Neural crest cell (in vitro differentiated cells): Measurements from ENCODE around the gene ASB18. TPM values are rescaled to one million over a fixed set of nuclear protein-coding genes. Genes with fewer than 3 reads are reported as not detected.

Experiments
- DNase-seq: peaks from one replicate; pipeline ENCODE4 v3.0.0; 2021; ENCODE audit warnings: low read depth, mixed read lengths, low spot score
- H3K27ac Mint-ChIP-seq: one replicate; pipeline ENCODE4 v1.8.0; 2021; ENCODE audit warnings: mild to moderate bottlenecking, mixed read lengths; ENCODE audit not compliant: unreplicated experiment
- H3K27me3 Mint-ChIP-seq: 2 replicates; pipeline ENCODE4 v1.8.0; 2021; ENCODE audit warnings: low read depth, mild to moderate bottlenecking, mixed read lengths
- H3K36me3 Mint-ChIP-seq: 2 replicates; pipeline ENCODE4 v1.8.0; 2021; ENCODE audit warnings: low read depth, mild to moderate bottlenecking, mixed read lengths
- H3K4me1 Mint-ChIP-seq: 2 replicates; pipeline ENCODE4 v1.8.0; 2021; ENCODE audit warnings: mixed read lengths
- H3K4me3 Mint-ChIP-seq: one replicate; pipeline ENCODE4 v1.8.0; 2021; ENCODE audit warnings: mild to moderate bottlenecking, mixed read lengths
- H3K9me3 Mint-ChIP-seq: 2 replicates; pipeline ENCODE4 v1.8.0; 2021; ENCODE audit warnings: mixed read lengths
- total RNA-seq: library from RNA; stranded (reverse); gene quantifications from 2 replicates; pipeline ENCODE4 v1.2.1, GENCODE V29; 2021
- TF ChIP-seq, protein P1 (sequence below): fragments of 200-600 bp; sonication (generic); conservative IDR thresholded peaks from 2 replicates; pipeline ENCODE4 v1.5.0; 2021; ENCODE audit warnings: antibody characterized with exemption, mild to moderate bottlenecking

ASB18 gene
- total RNA-seq, 1 donor from 2014 or later, result not detected

DNA sequence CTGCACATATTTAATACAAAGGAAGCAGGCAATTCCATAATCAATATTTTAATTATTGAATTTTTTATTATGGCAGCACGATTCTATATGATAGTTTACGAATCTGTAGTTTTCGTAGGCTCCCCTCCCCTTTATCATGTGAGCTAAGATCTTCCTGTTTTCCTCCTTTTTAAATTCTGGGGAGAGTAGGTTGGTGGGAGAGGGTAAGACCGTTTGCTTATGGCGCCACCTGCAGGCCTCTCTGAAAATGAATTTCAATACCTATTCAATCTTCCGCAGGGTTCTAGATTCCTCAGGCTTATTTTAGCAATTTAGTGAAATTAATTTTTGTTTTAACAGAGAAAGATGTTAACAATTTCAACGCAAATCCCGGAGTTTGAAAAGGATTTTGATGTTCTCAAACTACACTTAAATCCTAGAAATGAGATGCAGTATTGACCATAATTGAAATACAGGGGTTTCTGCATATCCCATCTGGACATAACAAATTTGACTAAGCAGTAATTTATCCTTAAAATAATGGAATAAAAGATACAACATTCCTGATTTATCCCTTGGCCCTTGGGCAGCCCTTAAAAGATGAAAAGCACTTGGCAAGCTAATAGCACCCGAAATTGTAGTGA lies 83.3 kb downstream of the ASB18 start:
- peak overlapping the region; percentile 36 for H3K4me3 Mint-ChIP-seq
- peaks cover 42% of the 10 kb centered on the region for H3K27me3 Mint-ChIP-seq
- H3K27ac Mint-ChIP-seq, result no peak overlapping the region
- peaks cover 2% of the 10 kb centered on the region for H3K9me3 Mint-ChIP-seq
- peaks cover 30% of the 10 kb centered on the region for H3K4me1 Mint-ChIP-seq
- peak; percentile 80 for DNase-seq
- TF ChIP-seq, protein P1, sequence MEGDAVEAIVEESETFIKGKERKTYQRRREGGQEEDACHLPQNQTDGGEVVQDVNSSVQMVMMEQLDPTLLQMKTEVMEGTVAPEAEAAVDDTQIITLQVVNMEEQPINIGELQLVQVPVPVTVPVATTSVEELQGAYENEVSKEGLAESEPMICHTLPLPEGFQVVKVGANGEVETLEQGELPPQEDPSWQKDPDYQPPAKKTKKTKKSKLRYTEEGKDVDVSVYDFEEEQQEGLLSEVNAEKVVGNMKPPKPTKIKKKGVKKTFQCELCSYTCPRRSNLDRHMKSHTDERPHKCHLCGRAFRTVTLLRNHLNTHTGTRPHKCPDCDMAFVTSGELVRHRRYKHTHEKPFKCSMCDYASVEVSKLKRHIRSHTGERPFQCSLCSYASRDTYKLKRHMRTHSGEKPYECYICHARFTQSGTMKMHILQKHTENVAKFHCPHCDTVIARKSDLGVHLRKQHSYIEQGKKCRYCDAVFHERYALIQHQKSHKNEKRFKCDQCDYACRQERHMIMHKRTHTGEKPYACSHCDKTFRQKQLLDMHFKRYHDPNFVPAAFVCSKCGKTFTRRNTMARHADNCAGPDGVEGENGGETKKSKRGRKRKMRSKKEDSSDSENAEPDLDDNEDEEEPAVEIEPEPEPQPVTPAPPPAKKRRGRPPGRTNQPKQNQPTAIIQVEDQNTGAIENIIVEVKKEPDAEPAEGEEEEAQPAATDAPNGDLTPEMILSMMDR, result peak; percentile 96
- no peaks in the 10 kb centered on the region for H3K36me3 Mint-ChIP-seq

DNA sequence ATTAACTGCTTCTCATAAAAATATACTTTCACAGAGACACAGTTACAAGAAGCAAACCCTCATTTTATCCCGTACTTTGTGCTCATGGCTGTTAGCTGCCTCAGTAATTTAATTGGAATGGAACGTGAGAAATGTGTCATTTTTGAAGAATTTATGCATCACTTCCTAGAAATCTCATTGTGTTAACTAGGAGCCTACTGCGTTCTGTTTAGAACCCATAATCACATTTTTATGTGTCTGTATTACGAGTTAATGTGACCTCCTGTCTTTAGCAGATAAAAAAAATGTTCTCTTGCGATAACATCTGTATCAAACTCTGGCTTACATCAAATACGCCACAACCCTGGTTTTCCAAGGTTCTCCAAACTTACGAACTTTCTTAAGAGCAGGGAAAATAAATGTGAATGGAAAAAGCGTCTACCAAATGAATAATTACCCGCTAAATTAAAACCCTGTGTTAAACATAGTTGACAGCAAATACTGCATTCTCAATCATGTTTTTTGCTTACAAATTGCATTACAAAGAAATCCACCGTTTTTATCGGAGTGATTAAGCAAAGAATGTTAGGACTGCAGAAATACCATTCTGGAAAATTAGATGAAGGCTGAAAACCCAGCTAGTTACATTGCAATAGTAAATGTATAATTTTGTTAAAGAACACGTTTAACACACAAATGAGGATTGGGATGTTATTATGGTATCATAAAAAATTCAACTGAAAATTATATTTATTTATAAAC lies 84.0 kb downstream of the ASB18 start:
- no peaks in the 10 kb centered on the region for H3K36me3 Mint-ChIP-seq
- peaks cover 35% of the 10 kb centered on the region for H3K4me1 Mint-ChIP-seq
- DNase-seq, result no peak
- TF ChIP-seq, protein P1, result no peak
- H3K9me3 Mint-ChIP-seq, result peaks cover 2% of the 10 kb centered on the region
- H3K4me3 Mint-ChIP-seq, result peak overlapping the region; percentile 82
- peaks cover 49% of the 10 kb centered on the region for H3K27me3 Mint-ChIP-seq
- no peak overlapping the region for H3K27ac Mint-ChIP-seq

DNA sequence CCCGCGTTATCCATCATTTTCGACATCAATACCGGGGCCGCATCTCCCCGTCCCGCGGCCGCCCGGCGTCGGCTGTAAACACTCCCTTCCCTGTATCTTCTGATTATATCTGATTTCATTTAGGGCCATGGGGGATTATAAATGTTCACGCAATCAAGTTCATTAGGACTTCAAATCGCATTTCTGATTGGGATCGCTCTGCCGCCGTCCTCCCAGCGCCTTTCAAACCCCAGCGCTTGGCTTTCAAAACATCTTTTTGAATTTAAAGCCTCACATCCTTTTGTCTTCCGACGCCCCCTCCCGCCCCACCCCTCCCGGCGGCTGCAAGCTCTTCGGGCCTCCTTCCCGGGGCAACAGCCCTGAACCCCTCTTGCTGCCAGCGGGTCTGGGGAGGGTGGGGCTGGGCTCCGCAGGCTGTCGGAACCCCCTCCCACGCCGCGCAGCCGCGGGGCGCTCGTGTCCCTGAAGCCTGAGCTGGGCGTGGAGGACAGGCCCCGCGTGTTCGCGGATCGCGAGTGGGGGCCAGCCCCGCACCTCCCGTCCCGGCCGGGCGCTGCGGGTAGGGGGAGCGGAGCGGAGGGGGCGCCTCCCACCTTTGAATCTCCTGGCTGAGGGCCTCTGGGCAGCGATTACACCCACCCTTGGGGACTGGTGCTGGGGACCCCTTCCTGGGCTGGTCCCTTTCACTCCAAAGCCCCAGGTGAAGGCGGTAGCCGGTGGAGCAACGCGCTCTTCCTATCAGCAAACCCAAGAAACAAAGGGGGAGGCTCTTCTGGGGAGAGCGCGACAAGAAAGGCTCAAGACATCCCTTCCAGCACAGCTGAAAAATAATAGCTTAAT lies 84.8 kb downstream of the ASB18 start:
- DNase-seq, result no peak
- Mint-ChIP-seq H3K4me1 (peaks cover 43% of the 10 kb centered on the region), H3K27me3 (peaks cover 57% of the 10 kb centered on the region), H3K36me3 (no peaks in the 10 kb centered on the region), H3K9me3 (no peaks in the 10 kb centered on the region), H3K4me3 (peak overlapping the region; percentile 84), H3K27ac (peak overlapping the region; percentile 78)
- TF ChIP-seq, protein P1, result no peak

DNA sequence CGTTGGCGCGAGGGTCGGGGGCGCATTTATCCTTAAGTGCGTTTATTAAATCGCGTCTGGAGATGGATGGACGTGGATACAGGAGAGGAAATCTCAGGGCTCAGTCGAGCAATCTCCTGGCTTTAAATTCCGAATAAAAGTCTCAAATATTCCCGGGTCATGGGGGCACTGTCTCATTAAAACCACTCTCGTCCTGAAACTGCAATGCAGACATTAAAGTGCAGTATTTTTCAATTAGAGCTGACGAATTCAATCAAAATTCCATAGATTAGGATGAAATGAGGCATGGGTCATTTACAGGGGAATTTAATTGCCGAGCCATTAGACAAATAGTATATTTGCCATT lies 85.3 kb downstream of the ASB18 start:
- no peaks in the 10 kb centered on the region for H3K9me3 Mint-ChIP-seq
- DNase-seq, result no peak
- no peak overlapping the region for H3K27ac Mint-ChIP-seq
- H3K4me3 Mint-ChIP-seq, result peak overlapping the region; percentile 84
- H3K4me1 Mint-ChIP-seq, result peaks cover 49% of the 10 kb centered on the region
- TF ChIP-seq, protein P1, result no peak
- peaks cover 63% of the 10 kb centered on the region for H3K27me3 Mint-ChIP-seq
- H3K36me3 Mint-ChIP-seq, result no peaks in the 10 kb centered on the region

DNA sequence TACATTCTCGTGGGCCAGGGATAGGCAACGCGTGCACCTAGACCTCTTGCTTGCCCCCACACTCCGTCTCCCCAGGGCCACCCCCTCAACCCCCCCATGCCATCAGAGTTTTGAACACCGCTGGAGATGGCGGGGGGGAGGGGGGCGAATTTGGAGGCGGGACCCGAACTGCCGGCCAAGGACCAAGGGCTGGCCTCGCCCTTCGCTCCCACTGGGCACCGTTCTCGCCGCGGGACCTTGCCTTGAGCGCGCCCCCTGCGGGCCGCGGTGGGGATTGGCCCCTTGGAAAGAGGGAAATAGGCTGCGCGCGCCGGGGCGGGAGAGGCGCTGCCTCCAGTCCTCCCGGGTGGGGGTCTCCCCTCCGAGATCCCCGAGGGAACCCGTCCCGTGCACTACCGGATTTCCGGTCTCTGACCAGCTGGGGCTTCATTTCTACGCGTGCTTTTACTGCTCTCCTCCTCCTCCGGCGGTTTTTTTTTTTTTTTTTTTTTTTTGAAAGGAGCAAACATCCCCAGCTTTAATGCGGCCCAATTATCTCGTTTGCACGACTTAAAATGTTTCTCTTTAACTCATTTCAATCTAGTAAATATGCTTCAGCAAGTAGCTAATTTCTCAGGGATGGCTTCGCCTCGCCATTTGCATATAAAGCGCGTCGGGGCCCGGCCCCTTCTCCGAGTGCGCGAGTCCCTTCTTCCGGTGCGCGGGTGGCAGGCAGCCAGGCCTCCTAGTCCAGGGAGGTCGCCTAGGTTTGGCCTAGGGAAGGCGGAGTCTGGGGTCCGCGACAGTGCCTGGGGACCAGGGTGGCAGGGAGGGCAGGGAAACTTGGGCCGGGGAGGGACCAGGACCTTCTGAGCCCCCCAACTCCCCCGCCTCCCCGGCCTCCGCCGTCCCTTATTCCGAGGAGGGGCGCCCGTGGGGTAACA lies 86.0 kb downstream of the ASB18 start:
- peak overlapping the region; percentile 62 for H3K27ac Mint-ChIP-seq
- TF ChIP-seq, protein P1, result peak; percentile 80

More for the DNA sequence above, 86.0 kb downstream of the ASB18 start:
- Mint-ChIP-seq H3K36me3 (no peaks in the 10 kb centered on the region), H3K4me3 (peak overlapping the region; percentile 91), H3K27me3 (peaks cover 69% of the 10 kb centered on the region), H3K4me1 (peaks cover 52% of the 10 kb centered on the region), H3K9me3 (no peaks in the 10 kb centered on the region)
- DNase-seq, result peak; percentile 89
